Calu3 (cell line): ENCODE results near the gene ACAP3. TPM values are rescaled to one million over a fixed set of nuclear protein-coding genes. Genes with fewer than 3 reads are reported as not detected.
"Not testable (repeated sequence)": the region's sequence is repeated elsewhere in the genome, so short reads cannot be mapped to it uniquely, and the experiment has no call there.

ENCODE experiments used
- BruUV-seq: library from RNA; stranded (reverse); fragments of 400-500 nt; replicated peaks from 2 replicates; lab custom pipeline; 2021; lab: Mats Ljungman, UMichigan
- CTCF ChIA-PET: fragments of 300-600 bp; sonication (Branson Sonifier 250); formaldehyde crosslinking; loops from one replicate; lab custom pipeline; 2022; ENCODE audit warnings: antibody characterized with exemption; lab: Charles Lee
- DNase-seq: peaks from one replicate; pipeline ENCODE4 v3.0.0; 2022
- H3K27ac Mint-ChIP-seq: one replicate; pipeline ENCODE4 v1.8.0; 2022; ENCODE audit warnings: mixed read lengths; ENCODE audit not compliant: unreplicated experiment
- H3K27me3 Mint-ChIP-seq: one replicate; pipeline ENCODE4 v1.8.0; 2022; ENCODE audit warnings: mixed read lengths; ENCODE audit not compliant: unreplicated experiment
- H3K36me3 Mint-ChIP-seq: one replicate; pipeline ENCODE4 v1.8.0; 2022; ENCODE audit warnings: mild to moderate bottlenecking, moderate library complexity, mixed read lengths; ENCODE audit not compliant: insufficient read depth, unreplicated experiment
- H3K4me1 Mint-ChIP-seq: one replicate; pipeline ENCODE4 v1.8.0; 2022; ENCODE audit warnings: mild to moderate bottlenecking, low read depth, mixed read lengths; ENCODE audit not compliant: unreplicated experiment
- H3K4me3 Mint-ChIP-seq: one replicate; pipeline ENCODE4 v1.8.0; 2022; ENCODE audit warnings: mild to moderate bottlenecking, low read depth, moderate library complexity, mixed read lengths; ENCODE audit not compliant: unreplicated experiment
- H3K9me3 Mint-ChIP-seq: one replicate; pipeline ENCODE4 v1.8.0; 2022; ENCODE audit warnings: low read depth, mixed read lengths; ENCODE audit not compliant: unreplicated experiment
- CTCF ChIP-seq: fragments of 200-600 bp; IDR thresholded peaks from one replicate; pipeline ENCODE4 v1.8.0; 2022; ENCODE audit warnings: antibody characterized with exemption; ENCODE audit not compliant: unreplicated experiment
- intact Hi-C: fragments of 100-400 bp; cut with micrococcal nuclease; formaldehyde crosslinking; loops from one replicate; pipeline ENCODE4 v1.10.0; 2022; ENCODE audit not compliant: unreplicated experiment
- total RNA-seq: library from RNA; stranded (reverse); gene quantifications from 2 replicates; pipeline ENCODE4 v1.2.3, GENCODE V29; 2022

ACAP3 gene
- total RNA-seq, 1 experiment from 2014 or later: 41.1 TPM

GRCh38 chr1:1253972-1254666 is 53.6 kb downstream of the ACAP3 start:
- Mint-ChIP-seq H3K27ac (no peak overlapping the region), H3K9me3 (no peaks in the 10 kb centered on the region), H3K27me3 (no peaks in the 10 kb centered on the region), H3K4me1 (no peaks in the 10 kb centered on the region), H3K36me3 (peaks cover 43% of the 10 kb centered on the region), H3K4me3 (no peak overlapping the region)
- DNase-seq: no peak
- intact Hi-C loops: no loop called here
- no TSS peak for BruUV-seq
- CTCF ChIA-PET: no interaction called here
- TF ChIP-seq CTCF: no peak

GRCh38 chr1:1253314-1253713 is 54.4 kb downstream of the ACAP3 start:
- CTCF ChIA-PET: no interaction called here
- no peaks in the 10 kb centered on the region for H3K9me3 Mint-ChIP-seq
- no peaks in the 10 kb centered on the region for H3K4me1 Mint-ChIP-seq
- H3K27me3 Mint-ChIP-seq: no peaks in the 10 kb centered on the region
- no peak overlapping the region for H3K4me3 Mint-ChIP-seq
- H3K36me3 Mint-ChIP-seq: peaks cover 43% of the 10 kb centered on the region
- no peak overlapping the region for H3K27ac Mint-ChIP-seq
- BruUV-seq: no TSS peak
- intact Hi-C loops: no loop called here
- DNase-seq: no peak
- TF ChIP-seq CTCF: no peak

- CTCF ChIA-PET: interaction anchor here (1.4 kb wide), 1 partner anchor 126 kb away, joined by 4 read pairs; no protein-coding TSS in a partner anchor
- Mint-ChIP-seq H3K27me3 (no peaks in the 10 kb centered on the region), H3K27ac (no peak overlapping the region), H3K9me3 (no peaks in the 10 kb centered on the region), H3K36me3 (peaks cover 40% of the 10 kb centered on the region), H3K4me3 (no peak overlapping the region), H3K4me1 (no peaks in the 10 kb centered on the region)
- no peak for DNase-seq
- no peak for TF ChIP-seq CTCF
- intact Hi-C loops: no loop called here
- no TSS peak for BruUV-seq
Measured at GRCh38 chr1:1250786-1251284, 56.9 kb downstream of the ACAP3 start.

- H3K4me1 Mint-ChIP-seq, CTCF ChIA-PET, H3K9me3 Mint-ChIP-seq, H3K27ac Mint-ChIP-seq, H3K4me3 Mint-ChIP-seq, H3K27me3 Mint-ChIP-seq, BruUV-seq, DNase-seq: not testable (repeated sequence)
- H3K36me3 Mint-ChIP-seq: peaks cover 19% of the 10 kb centered on the region
- intact Hi-C loops: loop anchor here (5.0 kb wide), 1 partner anchor 126 kb away; no protein-coding TSS in a partner anchor
Measured at GRCh38 chr1:1248009-1248913, 59.5 kb downstream of the ACAP3 start.
